NCI-H524 treated with DMSO at 0.1 percent for 48 hours (cell line): ENCODE data around the gene EDEM1.
"Not testable (repeated sequence)": the region's sequence is repeated elsewhere in the genome, so short reads cannot be mapped to it uniquely, and the experiment has no call there.

Experiments
- DNase-seq: peaks from one replicate; lab custom pipeline; 2025; lab: John Stamatoyannopoulos, UW

Gene EDEM1

DNA sequence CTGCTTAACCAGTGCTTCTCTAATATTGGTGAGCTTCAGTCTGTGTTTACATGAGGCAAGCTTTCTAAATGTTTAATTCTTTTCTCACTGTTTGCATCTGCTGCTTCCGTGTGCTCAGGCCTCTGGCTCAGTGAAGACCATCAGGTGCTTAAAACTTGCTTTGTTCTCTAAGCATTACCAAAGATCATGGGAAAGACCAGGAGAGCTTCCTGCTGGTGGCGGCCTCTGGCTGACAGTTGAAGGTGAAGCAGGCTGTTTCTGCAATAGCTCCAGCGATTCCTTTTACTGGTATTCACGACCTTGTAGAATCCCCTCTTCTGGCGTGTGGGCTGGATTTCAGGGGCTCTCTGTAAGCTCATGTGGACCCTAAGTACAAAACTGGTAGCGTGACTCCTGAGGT lies 45.1 kb downstream of the EDEM1 start:
- DNase-seq: no peak

DNA sequence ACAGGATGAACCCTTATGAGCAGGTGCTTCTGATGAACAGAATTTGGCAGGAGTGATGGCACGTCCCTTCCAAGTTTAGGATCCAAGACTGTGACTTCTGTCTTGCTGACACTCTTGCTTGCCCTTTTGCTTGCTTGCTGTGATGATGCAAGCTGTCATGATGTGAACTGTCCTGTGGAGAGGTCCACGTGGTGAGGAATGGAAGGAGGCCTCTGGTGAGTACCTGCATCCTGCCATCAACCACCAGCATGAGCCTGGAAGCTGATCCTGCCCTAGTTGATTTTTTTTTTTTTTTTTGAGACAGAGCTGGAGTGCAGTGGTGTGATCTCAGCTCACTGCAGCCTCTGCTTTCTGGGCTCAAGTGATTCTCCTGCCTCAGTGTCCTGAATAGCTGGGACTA lies 45.5 kb downstream of the EDEM1 start:
- DNase-seq: no peak

DNA sequence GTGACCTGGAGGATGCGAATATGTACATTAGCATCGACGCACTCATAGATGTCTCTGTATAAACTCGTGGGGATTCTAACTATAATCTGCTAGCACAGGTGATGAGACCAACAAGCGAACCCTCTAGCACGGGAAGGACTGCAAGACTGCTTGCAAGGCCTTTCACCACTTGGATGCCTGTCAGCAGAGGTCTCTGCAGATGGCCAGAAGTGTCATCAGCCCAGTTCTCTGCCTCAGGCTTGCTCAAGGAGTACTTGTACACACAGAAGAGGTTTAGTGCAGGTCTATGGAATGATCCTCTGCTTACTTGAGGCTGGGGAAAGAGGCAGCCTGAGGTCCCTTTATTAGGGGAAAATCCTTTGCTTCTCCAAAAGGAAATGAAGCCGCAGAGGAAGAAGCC lies 48.1 kb downstream of the EDEM1 start:
- no peak for DNase-seq

DNA sequence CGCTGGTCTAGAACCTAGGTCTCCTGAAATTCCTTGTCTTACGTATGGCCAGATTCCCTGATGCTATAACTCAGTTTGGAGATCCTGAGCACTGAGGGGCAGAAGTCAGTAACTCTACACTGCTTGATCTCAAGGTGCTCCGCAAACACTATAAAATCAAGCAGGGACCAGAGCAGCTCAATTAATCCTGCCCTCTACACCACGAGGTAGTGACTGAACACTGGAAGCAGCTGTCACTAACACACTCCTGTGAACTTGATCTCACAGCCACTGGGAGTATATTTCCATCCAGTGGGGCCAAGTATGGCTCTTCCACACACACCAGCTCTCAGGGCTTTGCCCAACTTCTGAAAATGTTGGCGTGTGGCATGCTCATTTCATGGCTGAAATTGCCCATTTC lies 51.0 kb downstream of the EDEM1 start:
- peak; percentile 69 for DNase-seq

DNA sequence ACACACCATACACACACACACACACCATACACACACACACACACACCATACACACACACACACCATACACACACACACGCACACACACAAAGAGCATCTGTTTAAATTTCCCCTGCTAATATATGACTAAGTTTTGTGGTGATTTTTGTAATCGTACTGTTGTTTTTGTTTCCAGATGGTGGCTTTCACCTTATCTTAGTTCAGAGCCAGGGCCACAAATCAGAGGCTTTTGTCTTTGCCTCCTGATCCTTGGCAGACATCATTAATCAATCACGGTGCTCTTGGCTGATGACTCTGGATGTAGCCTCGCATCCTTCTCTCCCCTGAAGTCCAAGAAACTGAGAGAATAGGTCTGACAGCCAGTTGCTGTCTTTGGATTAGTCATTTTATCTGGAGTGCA lies 52.1 kb downstream of the EDEM1 start:
- DNase-seq: no peak

DNA sequence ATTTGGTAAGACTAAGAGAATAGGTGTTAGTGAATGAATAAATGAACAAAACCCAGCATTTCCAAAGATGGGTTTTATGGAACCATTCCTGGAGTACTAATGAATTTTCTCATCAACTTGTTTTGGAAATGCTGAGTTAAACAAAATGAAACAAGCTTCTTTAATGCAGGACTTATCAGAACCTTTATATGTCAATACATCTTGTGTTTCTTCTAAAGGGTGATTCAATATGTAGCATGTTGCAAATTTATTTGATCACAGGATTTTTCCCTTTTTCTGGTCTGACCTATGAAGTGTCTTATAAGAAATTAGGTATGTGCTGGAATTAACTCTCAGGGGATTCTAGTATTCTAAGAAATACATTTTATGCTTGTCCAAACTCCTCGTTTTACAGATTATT lies 53.2 kb downstream of the EDEM1 start:
- DNase-seq: no peak

DNA sequence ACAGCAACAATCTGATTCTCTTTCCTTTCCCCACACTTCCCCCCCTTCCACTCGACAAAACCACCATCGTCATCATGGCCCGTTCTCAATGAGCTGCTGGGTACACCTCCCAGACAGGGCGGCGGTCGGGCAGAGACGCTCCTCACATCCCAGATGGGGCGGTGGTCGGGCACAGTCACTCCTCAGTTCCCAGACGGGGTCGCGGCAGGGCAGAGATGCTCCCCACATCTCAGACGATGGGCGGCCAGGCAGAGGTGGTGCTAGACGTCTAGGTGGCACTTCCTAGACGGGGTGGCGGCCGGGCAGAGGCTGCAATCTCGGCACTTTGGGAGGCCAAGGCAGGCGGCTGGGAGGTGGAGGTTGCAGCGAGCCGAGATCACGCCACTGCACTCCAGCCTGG lies 55.3 kb downstream of the EDEM1 start:
- not testable (repeated sequence) for DNase-seq

DNA sequence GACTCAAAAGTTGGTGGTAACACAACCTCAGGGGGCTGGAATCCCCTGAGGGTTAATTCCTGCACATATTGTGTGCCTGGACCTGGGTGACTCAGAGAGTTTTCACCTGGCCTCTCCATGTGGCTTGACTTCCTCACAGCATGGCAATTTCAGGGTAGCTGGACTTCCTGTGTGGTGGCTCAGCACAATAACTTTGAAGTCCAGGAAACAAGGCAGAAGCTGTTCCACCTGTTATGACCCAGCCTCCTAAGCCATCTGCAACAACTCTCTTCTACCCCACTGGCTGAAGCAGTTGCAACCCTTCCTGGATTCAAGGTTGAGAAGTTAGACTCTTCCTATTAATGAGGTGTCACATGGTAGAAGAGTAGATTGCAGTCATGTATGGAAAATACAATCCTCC lies 58.4 kb downstream of the EDEM1 start:
- DNase-seq: no peak

DNA sequence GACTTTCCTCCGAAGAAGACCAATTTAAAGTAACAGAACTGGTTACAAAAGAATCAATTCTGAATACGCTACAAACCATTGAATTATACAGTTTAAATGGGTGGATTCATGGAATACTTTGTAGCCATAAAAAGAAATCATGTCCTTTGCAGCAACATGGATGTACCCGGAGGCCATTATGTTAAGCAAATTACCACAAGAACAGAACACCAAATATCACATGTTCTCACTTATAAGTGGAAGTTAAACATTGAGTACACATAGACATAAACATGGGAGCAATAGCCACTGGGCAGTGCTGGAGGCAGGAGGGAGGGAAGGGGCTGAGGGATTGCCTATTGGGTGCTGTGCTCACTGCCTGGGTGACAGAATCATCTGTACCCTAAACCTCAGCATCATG lies 61.3 kb downstream of the EDEM1 start:
- no peak for DNase-seq

DNA sequence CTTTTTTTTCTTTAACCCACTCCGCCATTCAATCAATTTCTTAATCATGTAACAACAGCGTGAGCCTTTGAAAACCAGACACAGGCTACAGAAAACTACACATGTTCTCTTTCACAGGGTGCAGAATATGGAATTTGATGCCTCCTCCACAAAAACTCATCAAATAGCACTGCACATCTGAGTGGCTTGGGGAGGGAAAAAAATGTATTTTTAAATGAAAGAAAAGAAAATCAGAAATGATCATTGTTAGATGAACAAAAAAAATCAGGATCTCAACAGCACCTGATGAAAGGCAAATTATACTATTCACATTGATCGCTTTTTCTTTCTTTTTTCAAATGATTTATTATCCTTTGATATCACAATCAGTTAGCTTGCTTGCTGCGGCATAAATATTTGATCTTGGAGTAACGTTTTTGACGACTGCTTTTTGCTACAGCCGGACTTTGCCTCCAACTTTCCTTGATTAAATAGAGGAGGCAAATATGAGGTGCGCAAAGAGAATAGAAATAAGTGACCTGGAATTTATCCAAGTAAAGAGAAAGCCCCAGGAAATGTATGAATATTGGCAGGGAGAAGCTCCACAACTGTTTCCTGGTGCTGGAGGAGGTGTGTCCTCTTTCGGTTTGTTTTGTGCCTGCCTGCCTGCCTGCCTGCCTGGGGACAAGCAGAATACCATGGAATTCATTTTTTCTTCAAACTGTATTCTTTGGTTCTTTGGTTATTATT lies 63.1 kb downstream of the EDEM1 start:
- DNase-seq: no peak

DNA sequence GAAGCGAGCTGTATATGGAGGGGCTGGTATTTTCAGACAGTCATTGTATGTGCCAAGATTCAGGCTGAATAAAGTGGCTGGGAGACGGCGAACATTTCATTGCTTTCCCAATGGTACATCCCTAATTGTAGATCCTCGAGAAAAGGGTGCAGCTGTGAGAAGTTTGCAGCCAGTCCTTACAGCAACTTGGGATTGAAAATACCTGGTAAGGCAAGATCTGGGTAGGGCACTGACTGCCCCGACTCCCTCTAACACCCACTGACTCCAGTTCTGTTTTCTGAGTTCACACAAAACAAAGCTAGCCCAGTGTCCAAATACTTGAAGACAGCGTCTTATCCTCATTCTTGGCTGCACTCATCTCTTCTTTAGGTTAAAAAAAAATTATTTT lies 63.7 kb downstream of the EDEM1 start:
- DNase-seq: no peak

DNA sequence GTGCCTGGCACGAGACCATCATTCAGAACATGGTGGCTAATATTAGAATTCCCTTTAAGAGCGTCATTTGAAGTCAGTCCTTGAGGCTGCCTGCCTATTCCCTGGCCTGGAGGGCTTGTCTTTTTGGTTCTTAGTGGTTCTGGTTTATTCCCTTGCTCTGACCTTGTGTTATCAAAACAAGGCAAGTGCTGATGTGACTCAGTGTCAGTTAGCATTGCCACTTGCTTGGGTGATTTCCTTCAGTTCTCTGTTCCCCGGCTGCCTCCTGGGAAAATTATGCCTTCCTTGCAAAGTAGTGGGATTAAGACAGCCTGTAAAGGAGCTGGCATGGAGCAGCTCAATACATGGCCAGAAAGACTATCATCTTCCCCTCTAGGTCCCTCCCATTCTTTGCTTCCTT lies 64.6 kb downstream of the EDEM1 start:
- no peak for DNase-seq

DNA sequence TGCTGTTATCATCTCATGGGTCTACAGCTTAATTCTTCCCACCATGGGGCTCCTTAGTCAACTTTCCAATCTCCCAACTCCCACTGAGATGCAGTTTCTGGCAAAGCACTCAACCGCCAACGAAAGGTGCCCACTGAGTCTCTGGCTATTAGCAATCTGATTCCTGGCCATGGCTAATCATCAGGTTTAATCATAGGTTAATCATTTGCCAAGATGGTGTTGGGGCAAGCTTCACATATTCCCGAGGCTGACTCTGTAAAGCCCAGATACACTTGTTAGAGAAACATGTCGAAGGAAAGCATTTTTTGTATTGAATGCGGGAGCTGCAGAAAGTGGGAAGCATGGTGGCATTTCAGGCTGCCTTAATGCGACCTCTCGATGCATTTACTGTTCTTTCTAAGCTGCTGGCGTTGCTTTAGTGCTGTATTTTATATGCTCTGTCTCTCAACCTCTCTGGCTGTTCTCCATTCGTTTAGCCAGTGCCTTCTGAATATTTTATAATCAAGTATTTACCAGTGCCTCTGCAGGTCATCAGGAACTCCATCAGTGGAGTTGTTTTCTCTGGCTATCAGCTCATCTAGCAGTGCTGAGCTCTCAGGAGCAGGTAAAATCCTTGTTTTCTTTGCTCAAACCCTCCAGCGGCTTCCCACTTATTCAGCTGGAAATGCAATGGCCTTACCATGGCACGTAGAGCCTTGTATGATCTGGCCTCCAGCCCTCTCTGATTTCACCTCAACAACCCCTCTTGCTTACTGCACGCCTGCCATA lies 67.0 kb downstream of the EDEM1 start:
- DNase-seq: no peak

DNA sequence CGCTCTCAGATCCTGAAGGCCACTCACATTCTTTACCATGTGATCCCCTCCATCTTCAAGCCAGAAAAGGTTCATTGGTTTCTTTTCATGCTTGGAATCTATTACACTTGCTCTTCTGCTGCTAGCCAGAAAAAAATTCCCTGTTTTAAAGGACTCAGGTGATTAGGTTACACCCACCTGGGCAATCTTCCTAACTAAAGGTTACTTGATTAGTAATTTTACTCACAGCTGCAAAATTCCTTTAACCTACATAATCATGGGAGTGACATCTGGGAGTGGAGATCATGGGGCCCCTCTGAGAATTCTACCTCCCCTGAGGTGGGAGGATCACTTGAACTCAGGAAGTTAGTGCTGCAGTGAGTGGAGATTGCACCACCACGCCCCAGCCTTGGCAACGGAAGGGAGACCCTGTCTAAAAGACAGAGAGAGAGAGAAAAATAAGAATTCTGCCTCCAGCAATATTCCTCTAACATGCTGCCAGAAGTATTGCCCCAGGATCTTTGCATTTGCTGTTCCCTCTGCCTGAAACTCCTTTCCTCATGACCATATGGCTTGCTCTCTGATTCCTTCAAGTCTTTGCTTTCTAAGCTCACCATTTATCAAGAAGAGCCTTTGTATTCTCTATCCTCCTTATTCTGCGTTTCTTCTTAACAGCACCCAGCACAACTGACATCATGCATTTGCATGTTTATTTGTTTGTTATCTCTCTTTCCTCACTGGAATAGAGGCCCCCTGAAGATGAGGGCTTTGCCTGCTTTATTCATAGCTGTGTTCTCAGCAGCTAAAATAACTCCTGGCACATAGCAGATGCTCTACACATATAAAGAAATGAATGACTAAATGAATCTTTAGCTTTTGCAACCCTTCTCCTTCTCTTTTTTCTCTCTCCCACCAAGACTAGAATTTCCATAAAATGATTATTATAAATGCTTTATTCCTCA lies 68.2 kb downstream of the EDEM1 start:
- DNase-seq: no peak

DNA sequence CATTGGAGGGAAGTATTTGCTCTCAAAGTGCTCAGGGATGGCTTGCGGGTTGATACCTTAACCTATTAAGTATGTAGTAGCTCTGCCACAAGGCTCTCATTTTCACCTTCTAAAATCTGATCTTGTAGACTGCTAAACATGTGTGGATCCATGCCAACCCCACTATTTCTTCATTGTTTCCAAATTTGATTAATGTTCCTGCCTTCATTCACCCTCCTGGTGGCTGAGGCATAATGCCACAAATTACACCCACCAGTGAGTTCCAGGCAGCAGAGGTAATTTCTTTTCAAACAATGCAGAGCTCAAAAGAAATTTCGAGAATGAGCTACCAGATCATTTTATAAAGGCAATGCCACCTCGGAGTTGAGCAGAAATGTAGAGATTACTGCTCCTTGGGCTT lies 71.0 kb downstream of the EDEM1 start:
- DNase-seq: no peak

DNA sequence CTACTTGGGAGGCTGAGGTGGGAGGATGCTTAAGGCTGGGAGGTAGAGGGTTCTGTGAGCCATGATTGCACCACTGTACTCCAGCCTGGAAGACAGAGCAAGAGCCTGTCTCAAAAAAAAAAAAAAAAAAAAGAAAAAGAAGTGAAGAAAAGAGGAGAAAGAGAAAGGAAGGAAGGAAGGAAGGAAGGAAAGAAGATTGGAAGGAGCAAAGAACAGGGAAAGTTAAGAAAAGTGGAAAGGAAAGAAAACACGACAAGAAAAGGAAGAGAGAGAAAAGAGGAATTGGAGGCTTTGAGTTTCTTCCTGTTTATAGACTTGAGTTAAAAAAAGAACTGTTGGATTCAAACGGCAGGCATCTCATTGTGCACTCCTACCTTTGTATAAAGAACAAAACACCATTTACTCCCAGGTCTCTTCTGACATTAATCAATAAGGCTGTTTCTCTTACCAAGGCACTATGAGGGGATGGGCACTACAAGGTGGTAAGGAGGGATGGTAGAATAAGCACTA lies 73.5 kb downstream of the EDEM1 start:
- no peak for DNase-seq

DNA sequence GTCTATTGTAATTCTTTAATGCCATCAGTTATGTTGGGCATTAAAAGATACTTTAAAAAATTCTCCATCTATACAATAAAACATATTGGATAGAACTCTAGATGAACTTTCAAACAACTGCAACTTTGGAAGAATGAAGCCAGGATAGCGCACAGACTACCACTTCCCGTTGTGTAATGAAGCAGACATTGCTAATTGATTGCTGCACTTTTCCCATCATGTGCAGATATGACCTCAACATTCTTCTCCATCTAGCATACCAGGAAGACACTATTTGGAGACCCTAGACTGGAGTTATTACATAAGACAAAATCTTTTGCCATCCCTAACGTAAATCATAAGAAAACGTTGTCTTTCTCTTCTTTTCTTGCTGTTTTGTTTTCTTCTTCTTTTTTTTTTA lies 75.0 kb downstream of the EDEM1 start:
- DNase-seq: no peak

DNA sequence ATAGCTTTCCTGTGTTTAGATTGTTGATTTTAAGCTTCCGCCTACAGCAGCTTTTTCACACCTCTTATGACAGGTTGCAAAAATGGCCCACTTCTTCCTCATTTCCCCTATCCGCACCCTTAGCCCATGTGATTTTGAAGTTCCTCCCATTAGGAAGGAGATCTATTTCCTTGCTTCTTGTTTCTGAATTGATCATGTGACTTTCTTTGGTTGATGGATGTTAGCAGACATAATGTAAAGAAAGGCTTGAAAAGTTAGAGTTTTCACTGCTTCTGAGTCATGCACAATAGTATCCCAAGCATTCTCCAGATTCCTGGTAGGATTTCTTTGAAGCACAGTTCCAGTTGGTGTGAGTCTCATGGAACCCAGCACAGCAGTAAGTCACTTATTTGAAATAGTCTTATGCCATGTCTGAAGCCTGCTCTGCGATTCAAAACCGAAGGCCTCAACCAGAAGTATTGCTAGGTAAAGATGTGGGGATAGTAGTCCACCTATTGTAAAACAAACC lies 76.6 kb downstream of the EDEM1 start:
- DNase-seq: no peak

DNA sequence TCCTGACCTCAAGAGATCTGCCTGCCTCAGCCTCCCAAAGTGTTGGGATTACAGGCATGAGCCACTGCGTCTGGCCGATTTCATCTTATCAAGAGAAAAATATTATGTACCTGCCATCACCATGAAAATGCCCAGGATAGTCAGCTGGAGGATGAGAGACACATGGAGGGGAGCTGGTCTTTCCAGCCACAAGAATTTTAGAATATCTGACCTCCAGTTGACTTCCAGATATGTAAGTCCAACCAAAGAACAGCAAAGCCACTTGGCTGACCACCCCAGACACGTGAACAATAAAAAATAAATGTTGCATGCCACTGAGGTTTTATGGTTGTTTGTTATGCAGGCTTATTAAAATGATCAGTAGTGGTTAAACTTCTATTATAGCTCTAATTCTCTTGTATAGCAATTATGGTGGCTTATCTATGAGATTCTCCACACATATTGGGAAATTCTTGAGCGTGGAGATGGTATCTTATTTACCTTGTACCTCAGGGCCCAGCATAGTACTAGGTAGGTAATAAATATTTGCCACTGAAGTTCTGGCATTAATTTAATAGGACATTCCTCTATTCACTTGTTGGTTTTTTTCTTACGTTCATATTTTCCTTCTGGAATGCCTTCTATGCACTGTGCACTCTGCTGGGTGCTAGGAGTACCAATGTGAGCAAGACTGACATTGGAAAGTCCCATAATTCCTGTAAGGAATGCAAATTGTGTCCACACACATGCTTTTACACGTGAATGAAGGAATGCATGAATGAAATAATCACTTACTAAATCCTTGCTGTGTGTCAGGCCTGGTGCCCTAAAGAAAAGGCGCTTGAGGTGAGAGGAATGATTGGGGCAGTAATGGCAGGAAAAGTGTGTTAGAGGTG lies 77.6 kb downstream of the EDEM1 start:
- DNase-seq: no peak

DNA sequence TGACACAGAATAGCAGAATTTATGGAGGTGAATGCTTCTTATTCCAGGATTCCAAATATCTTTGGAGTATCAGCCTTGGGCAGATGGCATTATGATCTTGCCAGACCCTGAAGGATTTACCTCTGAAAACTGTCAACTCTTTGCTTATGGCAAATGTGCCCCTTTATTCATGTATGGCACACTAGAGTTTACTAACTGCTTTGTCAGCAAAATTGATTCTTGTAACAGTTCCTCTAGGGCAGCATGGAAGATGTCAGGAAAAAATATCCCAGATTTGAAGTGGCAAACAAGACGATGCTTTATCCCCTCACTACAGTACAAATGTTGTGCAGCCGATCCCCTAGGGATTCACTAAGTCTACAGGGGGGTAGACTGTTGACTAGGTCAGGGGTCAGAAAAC lies 79.7 kb downstream of the EDEM1 start:
- DNase-seq: no peak

DNA sequence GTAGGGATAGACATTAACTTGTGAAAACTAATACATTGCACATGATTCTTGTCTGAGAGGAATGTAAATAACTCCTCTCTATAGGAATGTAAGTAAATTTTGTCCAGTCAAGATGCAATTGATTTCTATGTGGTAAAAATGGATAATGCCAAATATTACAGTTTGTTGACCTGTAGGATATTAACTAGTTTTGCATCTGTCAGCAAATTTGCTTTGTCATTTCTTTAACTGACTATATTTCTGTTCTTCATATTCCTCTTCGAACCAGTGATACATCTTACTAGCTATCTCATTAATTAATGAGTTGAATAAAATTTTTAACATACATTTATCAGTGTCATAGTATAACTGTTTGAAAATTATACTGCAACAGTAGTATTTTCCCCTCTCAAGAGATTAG lies 80.4 kb downstream of the EDEM1 start:
- no peak for DNase-seq
